Adrenal gland (tissue), 19 donors: ENCODE data around the gene ZNF600. TPM values are rescaled to one million over a fixed set of nuclear protein-coding genes. Genes with fewer than 3 reads are reported as not detected.
A peak's percentile ranks its signal among the peaks of the same experiment; 100 is the strongest.
"Not testable (repeated sequence)": the region's sequence is repeated elsewhere in the genome, so short reads cannot be mapped to it uniquely, and the experiment has no call there.

Experiments
- DNase-seq, 7 donors: peaks; one replicate each; pipeline ENCODE4 v3.0.0-alpha.2; 2019 to 2020
- H3K27ac ChIP-seq, 5 donors: fragments of 200-600 bp; sonication (generic) in 4 of 5; 1 replicate in 3 of 5; 2 replicates in 2 of 5; pipeline versions ENCODE4 v1.5.1 to v1.8.0; 2016 to 2020; ENCODE audit warnings: mild to moderate bottlenecking in 1 of 5
- H3K27me3 ChIP-seq: fragments of 200-600 bp; 2 replicates; pipeline ENCODE4 v1.8.0; 2021
- H3K36me3 ChIP-seq, 2 donors: fragments of 200-600 bp; replicated peaks in 1 of 2; 1 replicate in 1 of 2; 2 replicates in 1 of 2; pipeline versions ENCODE4 v1.5.1 to v1.8.0; 2018 to 2022
- H3K4me1 ChIP-seq, 2 donors: fragments of 200-600 bp; replicated peaks in 1 of 2; 1 replicate in 1 of 2; 2 replicates in 1 of 2; pipeline versions ENCODE4 v1.5.1 to v1.8.0; 2018 to 2021
- H3K4me3 ChIP-seq, 4 donors: fragments of 200-600 bp; sonication (generic) in 3 of 4; one replicate each; pipeline ENCODE4 v1.5.1; 2016 to 2018
- H3K9me3 ChIP-seq, 3 donors: fragments of 200-600 bp; sonication (generic) in 1 of 3; replicated peaks in 1 of 3; 1 replicate in 2 of 3; 2 replicates in 1 of 3; pipeline versions ENCODE4 v1.5.1 to v1.8.0; 2016 to 2021
- CTCF ChIP-seq, 6 experiments: fragments of 450-650 bp in 4 of 6; fragments of 200-600 bp in 2 of 6; sonication (generic) in 1 of 6; IDR thresholded peaks; 1 replicate in 5 of 6; 2 replicates in 1 of 6; pipeline versions ENCODE4 v1.5.1 to v1.8.0; 2016 to 2021; ENCODE audit warnings: antibody characterized with exemption in 6 of 6, mild to moderate bottlenecking in 2 of 6, moderate library complexity in 1 of 6
- POLR2A ChIP-seq, 2 donors: fragments of 450-650 bp; IDR thresholded peaks; one replicate each; pipeline ENCODE4 v1.6.1; 2017; ENCODE audit warnings: antibody characterized with exemption in 2 of 2, mild to moderate bottlenecking in 2 of 2, moderate library complexity in 1 of 2
- WGBS, 4 donors: extraction: QIAGEN DNeasy Blood & Tissue Kit in 2 of 4; methylation state at CpG; one replicate each; pipeline versions ENCODE4 v1.1.5 to v1.1.7; 2013 to 2017; 5-methylcytosine and 5-hydroxymethylcytosine counted together
- intact Hi-C, 2 donors: fragments of 100-400 bp; cut with DNase I; formaldehyde crosslinking; loops; one replicate each; pipeline versions ENCODE4 v1.14.1 to v1.15.0; 2022 to 2023
- long read RNA-seq, 10 donors: library from polyadenylated mRNA in 3 of 10; unstranded in 2 of 10; stranded (forward) in 1 of 10; transcript quantifications; one replicate each; pipeline ENCODE4 v2.0.0 and lab custom pipeline, GENCODE V29; 2021 to 2026
- polyA plus RNA-seq, 3 donors: library from polyadenylated mRNA; stranded (reverse); fragments of 200-250 nt in 2 of 3; fragments of 350-450 nt in 1 of 3; fragmentation: Illumina TruSeq in 1 of 3; extraction: RNeasy Lipid Tissue Mini Kit (QIAGEN cat#74804) in 1 of 3; gene quantifications; one replicate each; pipeline ENCODE4 v1.2.3, GENCODE V29; 2013 to 2014
- total RNA-seq, 9 donors: library from RNA; depleted of rRNA in 4 of 9; stranded (reverse); fragments of >200 nt in 4 of 9; fragments of 120-200 nt in 1 of 9; fragmentation: NEBNext Ultra II Directional in 1 of 9; extraction: Animal tissue kit (Norgen Biotek cat#: 25700) in 1 of 9; gene quantifications; one replicate each; pipeline versions ENCODE4 v1.1.0 to v1.2.4, GENCODE V29; 2013 to 2023
- donor health status: healthy with polysubstance abuse.
- donor health status: Bipolar disorder and iron deficiency.
- donor health status: DM: yes; HTN: yes; CAD: no.
- donor health status: DM: no; HTN: no; CAD: no.
- donor health status: DM: no; HTN: no; CAD: no.
- donor health status: DM: yes; HTN: yes; CAD: no.

Gene ZNF600
- total RNA-seq (10 to 100 TPM in 1 of 9 donors, 1 to 10 TPM in 7, under 1 TPM in 1; 0.42 to 17.7 (median 5.0) TPM), polyA plus RNA-seq (10 to 100 TPM in 1 of 3 donors, 1 to 10 TPM in 2; 8.0 to 17.1 (median 9.7) TPM)
- long read RNA-seq, donor 1, partial matches to known transcripts, result 0 of 1 reads
- long read RNA-seq, donor 1, other reads (novel, unspliced or antisense), result 0 of 1 reads
- long read RNA-seq, donor 2, partial matches to known transcripts, result 0 of 1 reads
- long read RNA-seq, donor 2, other reads (novel, unspliced or antisense), result 0 of 1 reads
- long read RNA-seq, donor 3, partial matches to known transcripts, result 0 of 1 reads
- long read RNA-seq, donor 3, other reads (novel, unspliced or antisense), result 0 of 1 reads
- long read RNA-seq, donor 4, partial matches to known transcripts, result 0 of 3 reads
- long read RNA-seq, donor 4, other reads (novel, unspliced or antisense), result 1 of 3 reads
- long read RNA-seq, donor 5, partial matches to known transcripts, result 0 of 3 reads
- long read RNA-seq, donor 5, other reads (novel, unspliced or antisense), result 1 of 3 reads
- long read RNA-seq, donor 6, transcript ZNF600-208 (4 exons, 3,645 nt), result major isoform, 5 of 9 reads
- long read RNA-seq, donor 6, partial matches to known transcripts, result 0 of 9 reads
- long read RNA-seq, donor 6, other reads (novel, unspliced or antisense), result 3 of 9 reads
- long read RNA-seq, donor 7, result 0 reads
- long read RNA-seq, donor 8, partial matches to known transcripts, result 0 of 1 reads
- long read RNA-seq, donor 8, other reads (novel, unspliced or antisense), result 0 of 1 reads
- long read RNA-seq, donor 9, partial matches to known transcripts, result 0 of 1 reads
- long read RNA-seq, donor 9, other reads (novel, unspliced or antisense), result 0 of 1 reads
- long read RNA-seq, donor 10, result 0 reads

GRCh38 chr19:52786464-52787354 lies at the start of gene ZNF600:
TSS of gene ZNF600 (minus strand) at chr19:52786791. CDS start at chr19:52778888, 7,903 bp downstream.
- WGBS, 4 donors, result 2 to 5% (median 5%) methylated on average over 20 to 47 of the region's 47 CpGs
- peaks cover 4 to 13% of the 10 kb centered on the region in 2 donors for H3K4me1 ChIP-seq
- peak within 1 kb of the TSS; percentile 41 to 80 (median 57) for H3K4me3 ChIP-seq
- H3K36me3 ChIP-seq, H3K9me3 ChIP-seq, H3K27me3 ChIP-seq, intact Hi-C loops: not testable (repeated sequence)
- H3K27ac ChIP-seq, result peak within 1 kb of the TSS in 3 of 5 donors; percentile 54 to 82 (median 75)
- peak; percentile 89 to 94 (median 91) for DNase-seq
- peak in 1 of 2 donors; percentile 61 for TF ChIP-seq POLR2A (IDR thresholded peaks at IDR 0.05)
- peak in 5 of 6 experiments; percentile 19 to 49 (median 23) for TF ChIP-seq CTCF (IDR thresholded peaks at IDR 0.05)

- H3K9me3 ChIP-seq, result peaks cover 0 to 23% (median 0%) of the 10 kb centered on the region in 3 donors
- H3K4me3 ChIP-seq, DNase-seq, H3K36me3 ChIP-seq, intact Hi-C loops, H3K27ac ChIP-seq, H3K4me1 ChIP-seq, H3K27me3 ChIP-seq: not testable (repeated sequence)
- 63 to 68% (median 65%) methylated on average over 1 of the region's 1 CpG for WGBS, 4 donors
These were observed 47.7 kb upstream of the ZNF600 start for GRCh38 chr19:52834289-52834688.

- intact Hi-C loops, H3K27ac ChIP-seq, H3K36me3 ChIP-seq, DNase-seq, H3K4me1 ChIP-seq, H3K27me3 ChIP-seq, H3K4me3 ChIP-seq: not testable (repeated sequence)
- peaks cover 0 to 15% (median 0%) of the 10 kb centered on the region in 3 donors for H3K9me3 ChIP-seq
- 48 to 57% (median 53%) methylated on average over 5 of the region's 5 CpGs for WGBS, 4 donors
These were observed 47.0 kb upstream of the ZNF600 start for GRCh38 chr19:52833541-52833940.

GRCh38 chr19:52829866-52830265 lies 43.3 kb upstream of the ZNF600 start:
- H3K9me3 ChIP-seq, H3K4me1 ChIP-seq, intact Hi-C loops, H3K36me3 ChIP-seq, H3K27me3 ChIP-seq, DNase-seq, H3K27ac ChIP-seq, H3K4me3 ChIP-seq: not testable (repeated sequence)
- 65 to 88% (median 79%) methylated on average over 6 to 7 of the region's 7 CpGs for WGBS, 4 donors

- intact Hi-C loops, result no loop called here
- 91 to 97% (median 92%) methylated on average over 4 to 5 of the region's 5 CpGs for WGBS, 4 donors
- H3K27me3 ChIP-seq, result no peaks in the 10 kb centered on the region
- no peaks in the 10 kb centered on the region for H3K9me3 ChIP-seq
- no peak overlapping the region for H3K27ac ChIP-seq
- TF ChIP-seq CTCF (IDR thresholded peaks at IDR 0.05) (no peak), POLR2A (IDR thresholded peaks at IDR 0.05) (no peak)
- DNase-seq, result no peak
- no peaks in the 10 kb centered on the region for H3K36me3 ChIP-seq
- no peak overlapping the region for H3K4me3 ChIP-seq
- H3K4me1 ChIP-seq, result no peaks in the 10 kb centered on the region
These were observed 39.2 kb upstream of the ZNF600 start for GRCh38 chr19:52825765-52826164.
